Measurements from ENCODE around the gene DHRS7C.

Gene DHRS7C

DNA sequence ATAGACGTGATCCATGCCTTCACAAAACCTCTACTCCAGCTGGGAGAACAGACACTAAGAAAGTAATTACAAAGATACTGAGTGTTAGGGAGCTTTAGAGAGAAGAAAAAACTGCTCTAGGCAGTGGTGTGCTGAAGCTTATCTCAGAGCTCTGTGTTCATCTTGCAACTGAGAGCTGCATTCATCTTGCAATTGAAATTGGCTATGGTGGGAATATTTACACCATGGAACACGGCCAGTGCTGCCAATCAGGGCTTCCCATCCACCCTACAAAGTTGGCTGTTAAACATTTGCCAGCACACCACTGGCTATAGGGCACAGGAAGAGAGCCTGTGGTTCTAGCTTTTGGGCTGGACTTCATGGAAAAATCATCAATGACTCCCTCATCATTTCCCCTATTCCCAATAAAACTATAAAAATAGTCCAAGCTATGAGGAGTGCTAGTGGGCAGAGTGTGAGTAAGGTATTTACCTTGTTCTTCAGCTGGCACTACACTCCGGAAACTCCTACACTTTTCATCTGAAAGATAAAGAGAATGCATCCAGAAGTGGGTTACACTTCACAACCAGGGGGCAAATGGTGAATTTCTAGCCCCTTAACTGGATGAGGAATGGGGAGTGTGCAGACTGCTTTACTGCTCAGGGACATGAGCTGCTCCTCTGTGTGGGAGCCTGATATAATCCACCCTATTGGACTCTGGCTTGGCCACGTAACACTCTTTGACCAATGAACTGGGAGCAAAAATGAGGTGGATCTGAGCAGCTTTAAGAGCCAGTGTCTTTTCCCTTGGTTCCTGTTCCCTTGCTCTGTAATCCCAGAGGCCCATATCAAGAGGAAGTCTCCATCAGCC is 18.9 kb upstream of the DHRS7C start:
- no peak overlapping the region for H3K4me2 ChIP-seq (ENCODE audit: insufficient read depth, low read length, poor library complexity, severe bottlenecking)
- no peaks in the 10 kb centered on the region for H3K27me3 ChIP-seq (ENCODE audit: control insufficient read depth in 3 of 3, insufficient read depth in 3 of 3, low read depth in 1 of 3, low read length in 3 of 3)
- no peaks in the 10 kb centered on the region for H3K9me3 ChIP-seq (replicated peaks in 1 of 2; ENCODE audit: control insufficient read depth in 2 of 2, insufficient read depth in 1 of 2, low read depth in 1 of 2, low read length in 2 of 2)
- H3K27ac ChIP-seq (replicated peaks; ENCODE audit: low read length), result no peak overlapping the region
- no peak for DNase-seq (ENCODE audit: low spot score)
- H3K36me3 ChIP-seq (replicated peaks in 1 of 2; ENCODE audit: control insufficient read depth in 2 of 2, insufficient read depth in 2 of 2, low read length in 2 of 2), result no peaks in the 10 kb centered on the region
- H3K79me1 ChIP-seq (ENCODE audit: low read depth, low read length), result no peaks in the 10 kb centered on the region
- H2BK5ac ChIP-seq (ENCODE audit: low read length), result no peak overlapping the region
- no peak overlapping the region for H3K14ac ChIP-seq (ENCODE audit: low read length)
- H3K23ac ChIP-seq (ENCODE audit: low read depth, low read length, poor library complexity), result no peak overlapping the region
- H3K4ac ChIP-seq (ENCODE audit: low read length), result no peak overlapping the region
- no peaks in the 10 kb centered on the region for H3K4me1 ChIP-seq (ENCODE audit: control insufficient read depth in 2 of 2, insufficient read depth in 1 of 2, low read depth in 1 of 2, low read length in 2 of 2)
- H3K9ac ChIP-seq (ENCODE audit: low read depth, low read length, poor library complexity), result no peak overlapping the region
- no peak overlapping the region for H4K8ac ChIP-seq (ENCODE audit: low read depth, low read length)
- H2AFZ ChIP-seq (ENCODE audit: low read length), result no peak overlapping the region
- no peak overlapping the region for H3K18ac ChIP-seq (ENCODE audit: low read length)
- no peak overlapping the region for H2BK15ac ChIP-seq (ENCODE audit: low read length)
- no peak overlapping the region for H2AK5ac ChIP-seq (ENCODE audit: low read depth, low read length)
- H4K91ac ChIP-seq (ENCODE audit: low read depth, low read length, poor library complexity), result no peak overlapping the region
- no peak overlapping the region for H2BK12ac ChIP-seq (ENCODE audit: low read length)
- H3K4me3 ChIP-seq (ENCODE audit: low read length in 2 of 2), result no peak overlapping the region
- WGBS, 2 donors (ENCODE audit: extremely low coverage in 2 of 2, insufficient read length in 2 of 2, insufficient replicate concordance in 1 of 2), result no CpG with 5 or more reads among the region's 4 CpGs
- no peak overlapping the region for H2BK120ac ChIP-seq (ENCODE audit: low read depth, low read length)

DNA sequence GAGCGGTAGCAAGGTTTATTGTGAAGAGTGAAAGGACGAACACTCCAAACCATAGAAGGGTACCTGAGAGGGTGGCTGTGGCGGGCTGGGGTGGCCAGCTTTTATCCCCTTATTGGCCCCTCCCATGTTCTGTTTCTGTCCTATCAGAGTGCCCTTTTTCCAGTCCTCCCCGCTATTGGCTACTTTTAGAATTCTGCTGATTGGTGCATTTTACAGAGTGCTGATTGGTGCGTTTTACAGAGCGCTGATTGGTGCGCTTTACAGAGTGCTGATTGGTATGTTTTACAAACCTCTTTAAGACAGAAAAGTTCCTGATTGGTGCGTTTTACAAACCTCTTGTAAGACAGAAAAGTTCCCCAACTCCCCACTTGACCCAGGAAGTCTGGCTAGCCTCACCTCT is 18.0 kb upstream of the DHRS7C start:
- whole genome bisulfite sequencing, 2 donors (ENCODE audit: extremely low coverage in 2 of 2, insufficient read length in 2 of 2, insufficient replicate concordance in 1 of 2), result no CpG with 5 or more reads among the region's 8 CpGs
- no peak overlapping the region for H3K4ac ChIP-seq (ENCODE audit: low read length)
- no peak overlapping the region for H2BK120ac ChIP-seq (ENCODE audit: low read depth, low read length)
- H3K23ac ChIP-seq (ENCODE audit: low read depth, low read length, poor library complexity), result no peak overlapping the region
- H4K8ac ChIP-seq (ENCODE audit: low read depth, low read length), result no peak overlapping the region
- no peak overlapping the region for H3K4me2 ChIP-seq (ENCODE audit: insufficient read depth, low read length, poor library complexity, severe bottlenecking)
- H2BK5ac ChIP-seq (ENCODE audit: low read length), result no peak overlapping the region
- no peaks in the 10 kb centered on the region for H3K9me3 ChIP-seq (replicated peaks in 1 of 2; ENCODE audit: control insufficient read depth in 2 of 2, insufficient read depth in 1 of 2, low read depth in 1 of 2, low read length in 2 of 2)
- H2AFZ ChIP-seq (ENCODE audit: low read length), result no peak overlapping the region
- no peak overlapping the region for H4K91ac ChIP-seq (ENCODE audit: low read depth, low read length, poor library complexity)
- no peak overlapping the region for H3K18ac ChIP-seq (ENCODE audit: low read length)
- H3K4me3 ChIP-seq (ENCODE audit: low read length in 2 of 2), result no peak overlapping the region
- H3K36me3 ChIP-seq (replicated peaks in 1 of 2; ENCODE audit: control insufficient read depth in 2 of 2, insufficient read depth in 2 of 2, low read length in 2 of 2), result no peaks in the 10 kb centered on the region
- H3K9ac ChIP-seq (ENCODE audit: low read depth, low read length, poor library complexity), result no peak overlapping the region
- DNase-seq (ENCODE audit: low spot score), result no peak
- no peak overlapping the region for H2AK5ac ChIP-seq (ENCODE audit: low read depth, low read length)
- no peaks in the 10 kb centered on the region for H3K4me1 ChIP-seq (ENCODE audit: control insufficient read depth in 2 of 2, insufficient read depth in 1 of 2, low read depth in 1 of 2, low read length in 2 of 2)
- no peak overlapping the region for H2BK15ac ChIP-seq (ENCODE audit: low read length)
- H3K14ac ChIP-seq (ENCODE audit: low read length), result no peak overlapping the region
- H2BK12ac ChIP-seq (ENCODE audit: low read length), result no peak overlapping the region
- no peak overlapping the region for H3K27ac ChIP-seq (replicated peaks; ENCODE audit: low read length)
- H3K79me1 ChIP-seq (ENCODE audit: low read depth, low read length), result no peaks in the 10 kb centered on the region
- no peaks in the 10 kb centered on the region for H3K27me3 ChIP-seq (ENCODE audit: control insufficient read depth in 3 of 3, insufficient read depth in 3 of 3, low read depth in 1 of 3, low read length in 3 of 3)

GRCh38 chr17:9806699-9807098 is 15.3 kb upstream of the DHRS7C start:
- no peak overlapping the region for H3K4me2 ChIP-seq (ENCODE audit: insufficient read depth, low read length, poor library complexity, severe bottlenecking)
- H3K36me3 ChIP-seq (replicated peaks in 1 of 2; ENCODE audit: control insufficient read depth in 2 of 2, insufficient read depth in 2 of 2, low read length in 2 of 2), result no peaks in the 10 kb centered on the region
- H3K27me3 ChIP-seq (ENCODE audit: control insufficient read depth in 3 of 3, insufficient read depth in 3 of 3, low read depth in 1 of 3, low read length in 3 of 3), result no peaks in the 10 kb centered on the region
- no peak overlapping the region for H3K4ac ChIP-seq (ENCODE audit: low read length)
- H2AFZ ChIP-seq (ENCODE audit: low read length), result no peak overlapping the region
- no peak overlapping the region for H2BK5ac ChIP-seq (ENCODE audit: low read length)
- no peaks in the 10 kb centered on the region for H3K4me1 ChIP-seq (ENCODE audit: control insufficient read depth in 2 of 2, insufficient read depth in 1 of 2, low read depth in 1 of 2, low read length in 2 of 2)
- no peak overlapping the region for H2BK12ac ChIP-seq (ENCODE audit: low read length)
- peaks cover 0 to 1% of the 10 kb centered on the region in 2 donors for H3K9me3 ChIP-seq (replicated peaks in 1 of 2; ENCODE audit: control insufficient read depth in 2 of 2, insufficient read depth in 1 of 2, low read depth in 1 of 2, low read length in 2 of 2)
- H2AK5ac ChIP-seq (ENCODE audit: low read depth, low read length), result no peak overlapping the region
- no peak overlapping the region for H3K27ac ChIP-seq (replicated peaks; ENCODE audit: low read length)
- H2BK15ac ChIP-seq (ENCODE audit: low read length), result no peak overlapping the region
- no CpG with 5 or more reads among the region's 6 CpGs for WGBS, 2 donors (ENCODE audit: extremely low coverage in 2 of 2, insufficient read length in 2 of 2, insufficient replicate concordance in 1 of 2)
- H4K8ac ChIP-seq (ENCODE audit: low read depth, low read length), result no peak overlapping the region
- H3K4me3 ChIP-seq (ENCODE audit: low read length in 2 of 2), result no peak overlapping the region
- H3K14ac ChIP-seq (ENCODE audit: low read length), result no peak overlapping the region
- no peak overlapping the region for H3K9ac ChIP-seq (ENCODE audit: low read depth, low read length, poor library complexity)
- no peak overlapping the region for H3K18ac ChIP-seq (ENCODE audit: low read length)
- no peaks in the 10 kb centered on the region for H3K79me1 ChIP-seq (ENCODE audit: low read depth, low read length)
- H4K91ac ChIP-seq (ENCODE audit: low read depth, low read length, poor library complexity), result no peak overlapping the region
- no peak overlapping the region for H2BK120ac ChIP-seq (ENCODE audit: low read depth, low read length)
- no peak for DNase-seq (ENCODE audit: low spot score)
- H3K23ac ChIP-seq (ENCODE audit: low read depth, low read length, poor library complexity), result no peak overlapping the region

- no peak for DNase-seq (ENCODE audit: low spot score)
- Histone ChIP-seq H3K4me2 (ENCODE audit: insufficient read depth, low read length, poor library complexity, severe bottlenecking) (no peak overlapping the region), H4K91ac (ENCODE audit: low read depth, low read length, poor library complexity) (no peak overlapping the region), H3K23ac (ENCODE audit: low read depth, low read length, poor library complexity) (no peak overlapping the region), H3K36me3 (replicated peaks in 1 of 2; ENCODE audit: control insufficient read depth in 2 of 2, insufficient read depth in 2 of 2, low read length in 2 of 2) (no peaks in the 10 kb centered on the region), H2AFZ (ENCODE audit: low read length) (peak overlapping the region; percentile 28), H3K79me1 (ENCODE audit: low read depth, low read length) (no peaks in the 10 kb centered on the region), H3K4me3 (ENCODE audit: low read length in 2 of 2) (no peak overlapping the region), H2AK5ac (ENCODE audit: low read depth, low read length) (no peak overlapping the region), H2BK12ac (ENCODE audit: low read length) (no peak overlapping the region), H3K4ac (ENCODE audit: low read length) (no peak overlapping the region), H3K9ac (ENCODE audit: low read depth, low read length, poor library complexity) (no peak overlapping the region), H2BK5ac (ENCODE audit: low read length) (no peak overlapping the region), H3K27me3 (ENCODE audit: control insufficient read depth in 3 of 3, insufficient read depth in 3 of 3, low read depth in 1 of 3, low read length in 3 of 3) (no peaks in the 10 kb centered on the region), H2BK120ac (ENCODE audit: low read depth, low read length) (no peak overlapping the region), H3K9me3 (replicated peaks in 1 of 2; ENCODE audit: control insufficient read depth in 2 of 2, insufficient read depth in 1 of 2, low read depth in 1 of 2, low read length in 2 of 2) (peaks cover 0 to 1% of the 10 kb centered on the region in 2 donors), H4K8ac (ENCODE audit: low read depth, low read length) (no peak overlapping the region), H2BK15ac (ENCODE audit: low read length) (no peak overlapping the region), H3K14ac (ENCODE audit: low read length) (no peak overlapping the region), H3K27ac (replicated peaks; ENCODE audit: low read length) (no peak overlapping the region), H3K4me1 (ENCODE audit: control insufficient read depth in 2 of 2, insufficient read depth in 1 of 2, low read depth in 1 of 2, low read length in 2 of 2) (no peaks in the 10 kb centered on the region), H3K18ac (ENCODE audit: low read length) (no peak overlapping the region)
- no CpG with 5 or more reads among the region's 4 CpGs for WGBS, 2 donors (ENCODE audit: extremely low coverage in 2 of 2, insufficient read length in 2 of 2, insufficient replicate concordance in 1 of 2)
Measured at GRCh38 chr17:9805769-9806168, 14.4 kb upstream of the DHRS7C start.

Data from neuronal stem cell (in vitro differentiated cells).